MM.1S (cell line): ENCODE data around the gene CACNA1C.

ENCODE experiments used
- DNase-seq: peaks from one replicate; pipeline ENCODE4 v3.0.0-alpha.2; 2015
- H2AFZ ChIP-seq: fragments of 300-600 bp; sonication (generic); 2 replicates; pipeline ENCODE4 v1.6.0; 2016; ENCODE audit warnings: antibody characterized with exemption, low read length
- H3F3A ChIP-seq: fragments of 300-600 bp; sonication (generic); 2 replicates; pipeline ENCODE4 v1.6.1; 2016; ENCODE audit warnings: mild to moderate bottlenecking, antibody characterized with exemption, low read length, moderate library complexity, mixed read lengths; ENCODE audit not compliant: insufficient read depth
- H3K27ac ChIP-seq: fragments of 300-600 bp; sonication (generic); 2 replicates; pipeline ENCODE4 v1.5.1; 2016; ENCODE audit warnings: mild to moderate bottlenecking, low read length
- H3K27me3 ChIP-seq: fragments of 300-600 bp; sonication (generic); replicated peaks from 2 replicates; pipeline ENCODE4 v1.6.0; 2016; ENCODE audit warnings: low read length; ENCODE audit not compliant: insufficient read depth
- H3K36me3 ChIP-seq: fragments of 300-600 bp; sonication (generic); replicated peaks from 2 replicates; pipeline ENCODE4 v1.6.1; 2016; ENCODE audit warnings: mild to moderate bottlenecking, low read length, mixed read lengths; ENCODE audit not compliant: insufficient read depth
- H3K4me1 ChIP-seq: fragments of 300-600 bp; sonication (generic); 2 replicates; pipeline ENCODE4 v1.6.1; 2016; ENCODE audit warnings: low read length, mixed read lengths
- H3K4me2 ChIP-seq: fragments of 300-600 bp; sonication (generic); 2 replicates; pipeline ENCODE4 v1.6.0; 2016; ENCODE audit warnings: low read depth, low read length
- H3K4me3 ChIP-seq: fragments of 300-600 bp; sonication (generic); 2 replicates; pipeline ENCODE4 v1.5.1; 2016; ENCODE audit warnings: low read length, mixed read lengths
- H3K79me2 ChIP-seq: fragments of 300-600 bp; sonication (generic); 2 replicates; pipeline ENCODE4 v1.6.1; 2016; ENCODE audit warnings: mixed run types, low read length, mixed read lengths
- H3K9ac ChIP-seq: fragments of 300-600 bp; sonication (generic); 2 replicates; pipeline ENCODE4 v1.6.1; 2016; ENCODE audit warnings: low read length, mixed read lengths
- H3K9me2 ChIP-seq: fragments of 300-600 bp; sonication (generic); replicated peaks from 2 replicates; pipeline ENCODE4 v1.6.1; 2016; ENCODE audit warnings: mild to moderate bottlenecking, low read length, mixed read lengths; ENCODE audit not compliant: insufficient read depth
- H3K9me3 ChIP-seq: fragments of 300-600 bp; sonication (generic); replicated peaks from 2 replicates; pipeline ENCODE4 v1.6.1; 2016; ENCODE audit warnings: mild to moderate bottlenecking, low read length, mixed read lengths; ENCODE audit not compliant: insufficient read depth
- H4K20me1 ChIP-seq: fragments of 300-600 bp; sonication (generic); 2 replicates; pipeline ENCODE4 v1.6.1; 2016; ENCODE audit warnings: mild to moderate bottlenecking, low read length, moderate library complexity, mixed read lengths; ENCODE audit not compliant: insufficient read depth
- CTCF ChIP-seq: fragments of 300-600 bp; sonication (generic); IDR thresholded peaks from 2 replicates; pipeline ENCODE4 v1.5.1; 2016; ENCODE audit warnings: antibody characterized with exemption, low read length, mixed read lengths
- EZH2 ChIP-seq: fragments of 300-600 bp; sonication (generic); optimal IDR thresholded peaks from 2 replicates; pipeline ENCODE3; 2017; ENCODE audit warnings: low read depth, mild to moderate bottlenecking, antibody characterized with exemption, low read length, mixed read lengths
- EZH2phosphoT487 ChIP-seq: fragments of 300-600 bp; sonication (generic); IDR thresholded peaks from 2 replicates; pipeline ENCODE4 v1.6.1; 2018; ENCODE audit warnings: antibody characterized with exemption, low read length

CACNA1C gene

GRCh38 chr12:2288875-2289274, 236.1 kb downstream of the CACNA1C start:
- DNase-seq = no peak
- no peaks in the 10 kb centered on the region for H3K79me2 ChIP-seq
- H3K4me3 ChIP-seq = no peak overlapping the region
- no peaks in the 10 kb centered on the region for H3K36me3 ChIP-seq
- no peaks in the 10 kb centered on the region for H3K4me1 ChIP-seq
- no peak overlapping the region for H3K27ac ChIP-seq
- H3K9ac ChIP-seq = no peak overlapping the region
- H3K27me3 ChIP-seq = no peaks in the 10 kb centered on the region
- H3K4me2 ChIP-seq = no peak overlapping the region
- no peaks in the 10 kb centered on the region for H3K9me2 ChIP-seq
- H2AFZ ChIP-seq = no peak overlapping the region
- no peaks in the 10 kb centered on the region for H4K20me1 ChIP-seq
- H3F3A ChIP-seq = no peaks in the 10 kb centered on the region
- no peak for TF ChIP-seq CTCF
- no peak for TF ChIP-seq EZH2
- TF ChIP-seq EZH2phosphoT487 = no peak
- no peaks in the 10 kb centered on the region for H3K9me3 ChIP-seq

GRCh38 chr12:2289525-2289924, 236.7 kb downstream of the CACNA1C start:
- Histone ChIP-seq H3K9ac (no peak overlapping the region), H3K27ac (no peak overlapping the region), H3F3A (no peaks in the 10 kb centered on the region), H3K9me2 (no peaks in the 10 kb centered on the region), H3K79me2 (no peaks in the 10 kb centered on the region), H3K9me3 (no peaks in the 10 kb centered on the region), H3K4me2 (no peak overlapping the region), H3K4me3 (no peak overlapping the region), H3K36me3 (no peaks in the 10 kb centered on the region), H2AFZ (no peak overlapping the region), H3K4me1 (no peaks in the 10 kb centered on the region), H3K27me3 (no peaks in the 10 kb centered on the region), H4K20me1 (no peaks in the 10 kb centered on the region)
- no peak for DNase-seq
- TF ChIP-seq EZH2phosphoT487 (no peak), CTCF (no peak), EZH2 (no peak)

- no peak overlapping the region for H3K4me3 ChIP-seq
- H3K9ac ChIP-seq = no peak overlapping the region
- H3K79me2 ChIP-seq = no peaks in the 10 kb centered on the region
- no peak for DNase-seq
- no peaks in the 10 kb centered on the region for H4K20me1 ChIP-seq
- TF ChIP-seq CTCF (no peak), EZH2phosphoT487 (no peak), EZH2 (no peak)
- no peak overlapping the region for H3K4me2 ChIP-seq
- no peaks in the 10 kb centered on the region for H3F3A ChIP-seq
- H3K9me2 ChIP-seq = no peaks in the 10 kb centered on the region
- H3K4me1 ChIP-seq = peaks cover 2% of the 10 kb centered on the region
- H2AFZ ChIP-seq = no peak overlapping the region
- no peaks in the 10 kb centered on the region for H3K27me3 ChIP-seq
- no peaks in the 10 kb centered on the region for H3K9me3 ChIP-seq
- H3K36me3 ChIP-seq = no peaks in the 10 kb centered on the region
- H3K27ac ChIP-seq = no peak overlapping the region
These were observed 237.3 kb downstream of the CACNA1C start for GRCh38 chr12:2290091-2290490.
